Esophagus squamous epithelium (tissue), 5 donors: ENCODE data around the gene LHX4. TPM values are rescaled to one million over a fixed set of nuclear protein-coding genes. Genes with fewer than 3 reads are reported as not detected.

ENCODE experiments used
- DNase-seq: peaks from one replicate; lab custom pipeline; 2025; lab: John Stamatoyannopoulos, UW
- H3K27ac ChIP-seq, 4 donors: fragments of 200-600 bp; sonication (generic); one replicate each; pipeline ENCODE4 v1.5.1; 2016 to 2019; ENCODE audit warnings: mild to moderate bottlenecking in 1 of 4
- H3K27me3 ChIP-seq, 4 donors: fragments of 200-600 bp; sonication (generic); 1 replicate in 3 of 4; 2 replicates in 1 of 4; pipeline versions ENCODE4 v1.5.1 to v1.6.0; 2017 to 2021; ENCODE audit warnings: antibody characterized with exemption in 1 of 4
- H3K36me3 ChIP-seq, 3 donors: fragments of 200-600 bp; sonication (generic); one replicate each; pipeline ENCODE4 v1.5.1; 2016 to 2019
- H3K4me1 ChIP-seq, 3 donors: fragments of 200-600 bp; sonication (generic); one replicate each; pipeline ENCODE4 v1.5.1; 2017 to 2019
- H3K4me3 ChIP-seq, 4 donors: fragments of 200-600 bp; sonication (generic); 1 replicate in 3 of 4; 2 replicates in 1 of 4; pipeline ENCODE4 v1.5.1; 2016 to 2019; ENCODE audit warnings: mild to moderate bottlenecking in 2 of 4, moderate library complexity in 1 of 4
- H3K9me3 ChIP-seq, 3 donors: fragments of 200-600 bp; sonication (generic); one replicate each; pipeline ENCODE4 v1.5.1; 2016 to 2019
- POLR2A ChIP-seq, 4 donors: fragments of 450-650 bp; IDR thresholded peaks; one replicate each; pipeline ENCODE4 v1.6.1; 2017; ENCODE audit warnings: antibody characterized with exemption in 4 of 4, mild to moderate bottlenecking in 4 of 4, moderate library complexity in 3 of 4
- WGBS, 2 donors: methylation state at CpG; one replicate each; pipeline ENCODE4 v1.1.5; 2018; 5-methylcytosine and 5-hydroxymethylcytosine counted together
- intact Hi-C: fragments of 100-400 bp; cut with DNase I; formaldehyde crosslinking; loops from one replicate; pipeline ENCODE4 v1.15.0; 2022
- total RNA-seq, 4 donors: library from RNA; depleted of rRNA; stranded (reverse); fragments of >200 nt; gene quantifications; one replicate each; pipeline ENCODE4 v1.1.0, GENCODE V29; 2016
- TF ChIP-seq, protein P1 (sequence below), 6 experiments: fragments of 450-650 bp in 4 of 6; fragments of 200-600 bp in 2 of 6; sonication (generic) in 2 of 6; IDR thresholded peaks; one replicate each; pipeline ENCODE4 v1.5.1; 2016 to 2019; ENCODE audit warnings: antibody characterized with exemption in 6 of 6, mild to moderate bottlenecking in 4 of 6, moderate library complexity in 4 of 6
- donor health status: DM: yes; HTN: yes; CAD: no.

The LHX4 gene
- total RNA-seq, 4 donors from 2014 or later, result 0.18 to 0.38 TPM; not detected in 2

DNA sequence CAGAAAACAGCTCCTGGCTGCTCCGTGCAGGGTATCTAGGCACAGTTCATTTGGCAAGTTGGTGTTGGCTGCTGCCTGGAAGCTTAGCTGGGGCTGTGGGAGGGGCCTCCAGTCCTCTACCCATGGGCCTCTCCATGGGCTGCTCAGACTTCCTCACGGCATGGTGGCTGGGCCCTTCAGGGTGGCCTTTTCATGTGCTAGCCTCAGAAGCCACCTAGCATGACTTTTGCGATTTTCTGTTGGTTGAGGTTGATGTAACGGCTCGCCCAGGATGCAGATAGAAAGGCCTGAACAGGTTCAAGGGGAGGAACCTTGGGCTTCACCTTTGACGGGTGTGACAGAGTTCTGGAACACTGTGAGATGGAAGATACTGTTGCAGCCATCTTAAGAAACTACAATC is 25.8 kb upstream of the LHX4 start:
- Histone ChIP-seq H3K9me3 (no peaks in the 10 kb centered on the region), H3K4me3 (no peak overlapping the region), H3K27ac (no peak overlapping the region), H3K4me1 (no peaks in the 10 kb centered on the region), H3K27me3 (no peaks in the 10 kb centered on the region), H3K36me3 (peaks cover 0 to 2% (median 0%) of the 10 kb centered on the region in 3 donors)
- WGBS, 2 donors, result 81 to 86% methylated on average over 4 to 5 of the region's 6 CpGs
- intact Hi-C loops, result no loop called here
- TF ChIP-seq, protein P1, sequence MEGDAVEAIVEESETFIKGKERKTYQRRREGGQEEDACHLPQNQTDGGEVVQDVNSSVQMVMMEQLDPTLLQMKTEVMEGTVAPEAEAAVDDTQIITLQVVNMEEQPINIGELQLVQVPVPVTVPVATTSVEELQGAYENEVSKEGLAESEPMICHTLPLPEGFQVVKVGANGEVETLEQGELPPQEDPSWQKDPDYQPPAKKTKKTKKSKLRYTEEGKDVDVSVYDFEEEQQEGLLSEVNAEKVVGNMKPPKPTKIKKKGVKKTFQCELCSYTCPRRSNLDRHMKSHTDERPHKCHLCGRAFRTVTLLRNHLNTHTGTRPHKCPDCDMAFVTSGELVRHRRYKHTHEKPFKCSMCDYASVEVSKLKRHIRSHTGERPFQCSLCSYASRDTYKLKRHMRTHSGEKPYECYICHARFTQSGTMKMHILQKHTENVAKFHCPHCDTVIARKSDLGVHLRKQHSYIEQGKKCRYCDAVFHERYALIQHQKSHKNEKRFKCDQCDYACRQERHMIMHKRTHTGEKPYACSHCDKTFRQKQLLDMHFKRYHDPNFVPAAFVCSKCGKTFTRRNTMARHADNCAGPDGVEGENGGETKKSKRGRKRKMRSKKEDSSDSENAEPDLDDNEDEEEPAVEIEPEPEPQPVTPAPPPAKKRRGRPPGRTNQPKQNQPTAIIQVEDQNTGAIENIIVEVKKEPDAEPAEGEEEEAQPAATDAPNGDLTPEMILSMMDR (IDR thresholded peaks at IDR 0.05), result no peak
- no peak for TF ChIP-seq POLR2A (IDR thresholded peaks at IDR 0.05)
- DNase-seq, result no peak

DNA sequence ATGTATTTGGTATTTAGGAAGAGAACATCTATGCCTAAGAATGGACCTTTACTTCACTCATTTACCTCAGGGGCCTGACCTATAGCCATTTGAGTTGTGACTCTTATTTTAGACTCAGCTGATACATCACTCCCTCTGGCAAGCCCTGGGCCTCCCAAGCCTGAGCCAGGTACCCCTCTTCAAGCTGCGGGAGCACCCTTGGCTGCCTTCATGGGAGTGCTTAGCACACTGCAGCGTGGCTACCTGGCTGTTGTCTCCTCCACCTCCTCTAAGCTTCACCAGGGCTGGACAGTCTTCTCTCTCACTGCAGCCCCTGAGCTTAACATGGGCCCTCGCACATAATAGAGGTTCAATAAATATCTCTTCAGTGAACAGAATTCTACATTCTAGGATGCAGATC is 23.5 kb upstream of the LHX4 start:
- no peak for TF ChIP-seq POLR2A (IDR thresholded peaks at IDR 0.05)
- TF ChIP-seq, protein P1 (IDR thresholded peaks at IDR 0.05), result no peak
- Histone ChIP-seq H3K27ac (no peak overlapping the region), H3K4me1 (no peaks in the 10 kb centered on the region), H3K27me3 (peaks cover 0 to 7% (median 0%) of the 10 kb centered on the region in 4 donors), H3K36me3 (no peaks in the 10 kb centered on the region), H3K9me3 (no peaks in the 10 kb centered on the region), H3K4me3 (no peak overlapping the region)
- 85 to 94% methylated on average over 2 to 3 of the region's 3 CpGs for WGBS, 2 donors
- no peak for DNase-seq
- intact Hi-C loops, result no loop called here

DNA sequence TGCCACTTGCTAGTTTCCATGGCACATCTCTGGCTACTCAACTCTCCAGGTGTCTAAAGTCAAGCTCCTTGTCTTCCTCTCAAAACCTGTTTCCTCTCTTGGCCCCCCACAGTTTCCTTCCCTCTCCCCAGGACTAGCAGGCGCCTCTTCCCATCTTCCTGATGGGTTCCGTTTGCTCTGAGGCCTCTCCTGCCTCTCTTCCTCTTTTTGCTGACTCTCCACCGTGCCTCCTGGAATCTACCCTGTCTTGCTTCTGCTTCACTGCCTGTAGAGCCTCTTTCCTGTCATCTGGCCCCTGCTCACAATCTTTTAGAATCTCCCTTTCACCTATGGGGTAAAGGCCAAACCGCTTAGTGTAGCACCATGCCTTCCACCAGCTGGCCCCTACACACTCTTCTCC is 21.8 kb upstream of the LHX4 start:
- Histone ChIP-seq H3K36me3 (no peaks in the 10 kb centered on the region), H3K27me3 (peaks cover 0 to 8% (median 0%) of the 10 kb centered on the region in 4 donors), H3K4me1 (no peaks in the 10 kb centered on the region), H3K9me3 (no peaks in the 10 kb centered on the region), H3K4me3 (no peak overlapping the region), H3K27ac (no peak overlapping the region)
- intact Hi-C loops, result no loop called here
- no peak for DNase-seq
- 65 to 68% methylated on average over 4 of the region's 4 CpGs for WGBS, 2 donors
- no peak for TF ChIP-seq POLR2A (IDR thresholded peaks at IDR 0.05)
- TF ChIP-seq, protein P1 (IDR thresholded peaks at IDR 0.05), result no peak

DNA sequence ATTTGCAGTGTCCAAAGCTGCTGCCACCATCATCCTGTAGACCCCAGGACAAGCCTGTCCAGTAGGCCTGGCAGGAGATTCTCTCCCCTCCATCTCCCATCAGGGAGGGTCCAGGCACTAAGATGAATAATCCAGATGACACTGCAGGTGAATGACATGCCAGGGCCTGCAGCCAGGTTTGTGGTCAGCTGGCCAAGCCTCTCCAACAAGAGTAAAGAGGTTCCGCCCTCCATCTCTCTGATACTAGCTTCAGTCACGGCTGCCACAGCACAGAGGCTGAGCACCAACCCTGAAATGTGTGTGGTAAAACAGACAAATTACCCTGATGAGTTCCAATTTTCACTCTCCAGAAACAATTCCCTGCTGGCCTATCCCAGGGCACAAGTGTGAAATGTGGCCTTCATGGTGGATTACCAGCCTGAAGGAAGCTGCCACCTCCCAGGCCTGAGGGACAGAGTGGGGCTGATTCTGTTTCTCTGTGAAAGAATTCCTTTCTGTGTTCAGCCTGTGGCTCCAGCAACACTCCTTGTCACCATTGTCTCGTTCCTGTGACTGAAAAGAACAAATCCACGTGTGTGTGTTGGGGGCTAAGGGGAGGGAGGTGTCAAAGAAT is 19.9 kb upstream of the LHX4 start:
- Histone ChIP-seq H3K4me1 (no peaks in the 10 kb centered on the region), H3K9me3 (no peaks in the 10 kb centered on the region), H3K4me3 (no peak overlapping the region), H3K27me3 (peaks cover 0 to 8% (median 0%) of the 10 kb centered on the region in 4 donors), H3K36me3 (no peaks in the 10 kb centered on the region), H3K27ac (no peak overlapping the region)
- no peak for TF ChIP-seq POLR2A (IDR thresholded peaks at IDR 0.05)
- TF ChIP-seq, protein P1 (IDR thresholded peaks at IDR 0.05), result no peak
- intact Hi-C loops, result no loop called here
- 78% methylated on average over 2 to 4 of the region's 4 CpGs for WGBS, 2 donors
- DNase-seq, result no peak

DNA sequence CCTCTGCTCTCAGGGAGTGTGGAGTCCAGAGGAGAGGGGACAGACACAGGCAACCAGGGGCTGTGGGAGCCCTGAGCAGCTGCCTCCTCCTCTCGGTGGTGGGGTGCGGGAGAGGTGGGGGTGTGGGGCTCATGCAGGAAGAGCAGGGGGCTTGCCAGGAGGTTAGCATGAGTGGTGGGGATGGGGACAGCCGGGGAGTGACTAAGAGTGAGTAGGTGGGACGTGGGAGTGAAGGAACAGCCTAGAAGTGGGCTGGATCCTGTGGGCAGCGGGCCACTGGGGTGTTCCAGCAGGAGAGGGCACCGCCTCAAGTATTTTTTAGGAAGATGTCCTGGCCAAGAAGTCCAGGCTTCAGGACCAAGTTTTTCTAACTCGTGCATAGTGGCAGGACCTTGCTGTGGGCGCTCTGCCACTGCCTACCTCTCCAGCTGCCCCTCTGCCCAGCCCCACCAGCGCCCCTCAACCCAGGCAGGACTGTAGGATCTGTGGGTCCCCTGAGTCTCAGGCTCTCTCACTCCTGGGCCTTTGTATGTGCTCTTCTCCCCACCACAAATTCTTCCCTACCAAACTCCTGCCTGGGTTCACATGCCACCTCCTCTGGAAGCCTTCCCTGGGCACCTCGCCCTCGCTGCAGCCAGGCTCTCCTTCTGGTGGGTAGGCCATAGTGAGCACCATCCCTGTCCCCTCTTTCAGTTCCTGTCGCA is 18.8 kb upstream of the LHX4 start:
- Histone ChIP-seq H3K27me3 (peaks cover 0 to 8% (median 0%) of the 10 kb centered on the region in 4 donors), H3K27ac (no peak overlapping the region), H3K36me3 (no peaks in the 10 kb centered on the region), H3K4me1 (no peaks in the 10 kb centered on the region), H3K9me3 (no peaks in the 10 kb centered on the region), H3K4me3 (no peak overlapping the region)
- TF ChIP-seq, protein P1 (IDR thresholded peaks at IDR 0.05), result no peak
- TF ChIP-seq POLR2A (IDR thresholded peaks at IDR 0.05), result no peak
- intact Hi-C loops, result no loop called here
- 79 to 82% methylated on average over 8 to 12 of the region's 12 CpGs for WGBS, 2 donors
- DNase-seq, result no peak
